Measurements from ENCODE around the gene ENKUR.
"Not testable (repeated sequence)": the region's sequence is repeated elsewhere in the genome, so short reads cannot be mapped to it uniquely, and the experiment has no call there.

ENKUR gene

DNA sequence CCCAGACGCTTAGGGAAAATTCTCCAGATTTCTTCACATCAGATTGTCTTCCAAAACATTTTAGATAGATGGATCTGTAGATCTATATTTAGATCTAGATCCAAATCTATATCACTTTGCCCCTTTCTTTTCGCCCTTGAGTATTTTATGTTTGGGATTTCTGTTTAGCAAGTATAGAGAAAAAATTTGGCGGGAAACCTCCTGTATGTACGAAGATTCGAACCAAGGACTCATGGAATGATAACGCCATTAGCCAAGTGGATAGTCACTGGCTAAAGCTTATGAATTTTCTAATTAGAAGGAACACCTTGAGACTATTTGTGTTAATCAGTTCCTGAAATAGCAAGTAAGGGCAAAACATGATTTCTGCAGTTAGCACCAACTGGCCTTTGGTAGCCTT is 1.7 kb upstream of the ENKUR start:
- CTCF ChIA-PET: no interaction called here
- TF ChIP-seq, protein P1, sequence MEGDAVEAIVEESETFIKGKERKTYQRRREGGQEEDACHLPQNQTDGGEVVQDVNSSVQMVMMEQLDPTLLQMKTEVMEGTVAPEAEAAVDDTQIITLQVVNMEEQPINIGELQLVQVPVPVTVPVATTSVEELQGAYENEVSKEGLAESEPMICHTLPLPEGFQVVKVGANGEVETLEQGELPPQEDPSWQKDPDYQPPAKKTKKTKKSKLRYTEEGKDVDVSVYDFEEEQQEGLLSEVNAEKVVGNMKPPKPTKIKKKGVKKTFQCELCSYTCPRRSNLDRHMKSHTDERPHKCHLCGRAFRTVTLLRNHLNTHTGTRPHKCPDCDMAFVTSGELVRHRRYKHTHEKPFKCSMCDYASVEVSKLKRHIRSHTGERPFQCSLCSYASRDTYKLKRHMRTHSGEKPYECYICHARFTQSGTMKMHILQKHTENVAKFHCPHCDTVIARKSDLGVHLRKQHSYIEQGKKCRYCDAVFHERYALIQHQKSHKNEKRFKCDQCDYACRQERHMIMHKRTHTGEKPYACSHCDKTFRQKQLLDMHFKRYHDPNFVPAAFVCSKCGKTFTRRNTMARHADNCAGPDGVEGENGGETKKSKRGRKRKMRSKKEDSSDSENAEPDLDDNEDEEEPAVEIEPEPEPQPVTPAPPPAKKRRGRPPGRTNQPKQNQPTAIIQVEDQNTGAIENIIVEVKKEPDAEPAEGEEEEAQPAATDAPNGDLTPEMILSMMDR (conservative IDR thresholded peaks at IDR 0.05; ENCODE audit: low read depth): no peak
- POLR2A ChIA-PET (ENCODE audit: low non-redundant PET): no interaction called here
- no peak for DNase-seq (ENCODE audit: low spot score)
- H3K27ac ChIP-seq: no peak overlapping the region

DNA sequence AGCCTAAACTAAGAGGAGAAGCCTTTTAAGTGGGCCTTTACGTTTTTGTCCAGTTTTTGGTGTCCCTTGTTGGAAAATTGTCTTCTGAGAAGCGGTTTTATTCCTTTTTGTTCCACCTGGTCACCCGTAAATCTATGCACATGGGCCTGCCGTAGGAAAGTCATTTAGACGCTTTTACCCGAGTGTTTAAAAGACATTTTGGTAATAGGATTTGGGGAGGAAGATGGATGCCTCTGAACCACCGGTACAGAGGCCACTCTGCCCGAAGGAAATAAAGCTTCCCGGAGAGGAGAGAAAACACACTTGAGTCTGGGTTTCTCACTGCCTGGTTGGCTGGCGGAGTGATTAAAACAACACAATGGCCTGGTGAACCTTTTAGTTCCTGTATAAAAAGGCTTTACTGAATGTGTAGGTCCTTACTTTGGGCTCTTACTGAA is 1.2 kb upstream of the ENKUR start:
- DNase-seq (ENCODE audit: low spot score): peak; percentile 22
- ChIA-PET CTCF (no interaction called here), POLR2A (ENCODE audit: low non-redundant PET) (no interaction called here)
- TF ChIP-seq, protein P1 (conservative IDR thresholded peaks at IDR 0.05; ENCODE audit: low read depth): no peak
- H3K27ac ChIP-seq: peak overlapping the region; percentile 97

DNA sequence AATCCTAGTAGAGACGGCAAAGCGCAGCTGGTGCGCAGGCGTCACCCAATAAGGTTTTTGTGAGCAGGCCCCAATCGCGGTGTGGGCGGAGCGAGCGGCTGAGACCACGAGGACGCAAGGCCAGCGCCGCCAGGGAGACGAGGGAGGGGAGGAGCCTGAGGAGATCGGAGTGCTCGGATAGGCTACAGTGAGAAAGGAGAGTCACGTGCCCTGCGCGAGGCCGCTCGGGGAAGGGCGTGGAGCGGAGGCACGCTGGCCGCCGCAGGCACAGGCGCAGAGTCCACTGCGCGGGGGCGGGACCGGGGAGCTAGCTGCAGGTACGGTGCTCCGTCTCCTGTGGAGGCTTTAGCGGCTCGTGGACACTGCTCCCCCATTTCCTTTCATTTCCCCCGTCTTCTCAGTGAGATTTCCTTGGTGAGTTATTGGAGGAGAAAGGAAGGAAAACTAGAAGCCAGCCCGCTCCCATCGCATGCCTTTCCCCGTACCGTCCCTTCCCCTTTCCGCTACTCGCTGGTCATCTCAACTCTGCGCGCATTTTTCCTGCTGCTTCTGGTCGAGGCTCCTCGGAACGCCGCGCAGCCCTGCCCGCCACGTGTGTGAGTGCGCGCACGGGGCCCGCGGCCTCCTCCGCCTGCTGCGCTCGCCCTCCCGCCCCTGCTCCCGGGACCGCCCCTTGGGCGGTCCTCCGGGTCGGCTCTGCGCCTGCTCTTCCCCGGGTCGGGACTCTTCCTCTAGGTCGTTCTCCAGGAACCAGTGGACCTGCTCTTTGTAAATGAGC is 607 bp upstream of the ENKUR start, which contains the start of gene THNSL1:
TSS of gene THNSL1 (plus strand) at position 237 of the 778 bp plus-strand sequence. CDS start 6,612 bp downstream, outside the sequence.
- H3K27ac ChIP-seq: peak within 1 kb of the TSS; percentile 97
- CTCF ChIA-PET: interaction anchor here (0.5 to 0.8 kb wide), 2 partner anchors 147 to 1654 kb away, joined by 3 to 5 read pairs; no protein-coding TSS in a partner anchor
- TF ChIP-seq, protein P1 (conservative IDR thresholded peaks at IDR 0.05; ENCODE audit: low read depth): no peak
- POLR2A ChIA-PET (ENCODE audit: low non-redundant PET): interaction anchor here (0.8 kb wide), 2 partner anchors 51 to 65 kb away, joined by 3 to 4 read pairs; no protein-coding TSS in a partner anchor
- DNase-seq (ENCODE audit: low spot score): peak; percentile 98

DNA sequence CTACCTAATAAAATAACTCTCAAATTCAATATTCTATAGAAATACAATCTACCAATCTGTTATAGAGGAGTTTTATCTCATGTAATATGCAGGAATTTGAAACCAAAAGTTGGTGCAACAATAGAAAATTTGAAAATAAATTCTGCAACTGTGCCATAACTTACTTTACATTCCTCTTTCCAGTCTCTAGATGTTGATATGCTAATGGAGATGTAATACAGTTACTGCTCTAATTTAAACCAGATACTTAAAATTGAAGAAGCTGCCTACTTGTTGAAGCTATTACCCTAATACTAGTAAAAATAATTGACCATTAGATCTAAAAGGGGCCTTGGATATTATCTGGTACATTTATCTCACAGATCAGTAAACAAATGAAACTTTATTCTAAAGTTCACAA is 1.4 kb downstream of the ENKUR start:
- POLR2A ChIA-PET (ENCODE audit: low non-redundant PET): no interaction called here
- CTCF ChIA-PET: no interaction called here
- TF ChIP-seq, protein P1 (conservative IDR thresholded peaks at IDR 0.05; ENCODE audit: low read depth): no peak
- H3K27ac ChIP-seq: no peak overlapping the region
- no peak for DNase-seq (ENCODE audit: low spot score)

DNA sequence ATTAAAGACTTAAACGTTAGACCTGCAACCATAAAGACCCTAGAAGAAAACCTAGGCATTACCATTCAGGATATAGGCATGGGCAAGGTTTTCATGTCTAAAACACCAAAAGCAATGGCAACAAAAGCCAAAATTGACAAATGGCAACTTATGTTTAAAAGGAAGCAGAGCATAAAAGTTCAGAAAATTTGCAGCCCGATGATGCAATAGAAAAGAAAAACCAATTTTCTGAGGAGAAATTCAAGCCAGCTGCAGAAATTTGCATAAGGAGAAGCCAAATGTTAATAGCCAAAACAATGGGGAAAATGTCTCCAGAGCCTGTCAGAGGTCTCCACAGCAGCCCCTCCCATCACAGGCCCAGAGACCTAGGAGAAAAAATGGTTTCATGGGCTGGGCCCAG is 4.4 kb downstream of the ENKUR start:
- DNase-seq (ENCODE audit: low spot score); H3K27ac ChIP-seq; POLR2A ChIA-PET (ENCODE audit: low non-redundant PET); CTCF ChIA-PET: not testable (repeated sequence)

DNA sequence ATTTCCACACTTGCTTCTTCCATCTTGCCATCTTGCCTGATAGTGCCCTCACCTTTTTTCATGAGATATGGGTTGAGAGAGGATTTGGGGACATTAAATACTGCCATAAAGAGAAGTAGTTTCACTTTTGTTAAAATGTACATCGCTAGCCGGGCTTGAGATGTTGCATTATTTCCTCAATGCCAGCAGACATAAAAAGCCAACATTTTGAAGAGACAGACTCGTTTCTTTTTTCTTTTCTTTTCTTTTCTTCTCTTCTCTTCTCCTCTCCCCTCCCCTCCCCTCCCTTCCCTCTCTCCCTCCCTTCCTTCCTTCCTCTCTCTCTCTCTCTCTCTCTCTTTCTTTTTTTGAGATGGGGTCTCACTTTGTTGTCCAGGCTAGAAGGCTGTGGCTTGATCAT is 17.9 kb downstream of the ENKUR start:
- no peak overlapping the region for H3K27ac ChIP-seq
- ChIA-PET POLR2A (ENCODE audit: low non-redundant PET) (no interaction called here), CTCF (interaction anchor here (0.7 kb wide), 1 partner anchor 999 kb away, joined by 3 read pairs; no protein-coding TSS in a partner anchor)
- TF ChIP-seq, protein P1 (conservative IDR thresholded peaks at IDR 0.05; ENCODE audit: low read depth): no peak
- DNase-seq (ENCODE audit: low spot score): no peak

DNA sequence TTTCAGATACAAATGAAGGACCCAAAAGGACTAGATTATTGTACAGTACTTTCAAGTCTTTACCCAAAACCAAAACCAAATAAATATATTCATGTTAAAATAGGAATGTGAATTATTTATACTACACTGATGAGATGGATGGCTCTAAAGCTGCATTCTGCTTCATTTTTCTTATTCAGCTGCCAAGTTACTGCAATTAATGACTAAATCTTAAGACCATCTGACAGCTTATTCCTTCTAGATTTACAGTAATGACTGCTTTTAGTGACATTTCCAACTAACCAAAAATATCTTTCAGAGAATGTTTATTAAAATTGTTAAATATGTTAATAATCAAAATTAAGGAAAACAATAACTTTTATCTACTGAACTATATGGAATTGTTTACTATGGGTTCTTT is 20.9 kb downstream of the ENKUR start:
- TF ChIP-seq, protein P1 (conservative IDR thresholded peaks at IDR 0.05; ENCODE audit: low read depth): no peak
- ChIA-PET POLR2A (ENCODE audit: low non-redundant PET) (no interaction called here), CTCF (interaction anchor here (1.1 kb wide), 1 partner anchor 86 kb away, joined by 3 read pairs; no protein-coding TSS in a partner anchor)
- no peak overlapping the region for H3K27ac ChIP-seq
- DNase-seq (ENCODE audit: low spot score): no peak

All from RWPE1 (cell line).